ENCODE data around the gene UTP14C. TPM values are rescaled to one million over a fixed set of nuclear protein-coding genes. Genes with fewer than 3 reads are reported as not detected.
"Not testable (repeated sequence)": the region's sequence is repeated elsewhere in the genome, so short reads cannot be mapped to it uniquely, and the experiment has no call there.

The UTP14C gene
- polyA plus RNA-seq, 4 donors, result 30.6 to 37.3 (median 33.2) TPM

DNA sequence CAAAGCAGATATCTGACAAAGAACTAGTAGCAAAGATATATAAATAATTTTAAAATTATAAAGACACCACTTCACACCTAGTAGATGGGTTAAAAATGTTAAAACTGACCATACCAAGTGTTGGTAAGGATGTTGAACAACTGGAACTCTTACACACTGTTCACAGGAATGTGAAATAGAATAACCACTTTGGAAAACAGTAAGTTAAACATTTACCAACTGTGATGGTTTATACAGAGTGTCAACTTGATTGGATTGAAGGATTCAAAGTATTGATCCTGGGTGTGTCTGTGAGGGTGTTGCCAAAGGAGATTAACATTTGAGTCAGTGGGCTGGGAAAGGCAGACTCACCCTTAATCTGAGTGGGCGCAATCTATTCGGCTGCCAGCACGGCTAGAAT is 19.2 kb downstream of the UTP14C start:
- DNase-seq (ENCODE audit: low read depth in 4 of 4, low spot score in 2 of 4), result no peak

DNA sequence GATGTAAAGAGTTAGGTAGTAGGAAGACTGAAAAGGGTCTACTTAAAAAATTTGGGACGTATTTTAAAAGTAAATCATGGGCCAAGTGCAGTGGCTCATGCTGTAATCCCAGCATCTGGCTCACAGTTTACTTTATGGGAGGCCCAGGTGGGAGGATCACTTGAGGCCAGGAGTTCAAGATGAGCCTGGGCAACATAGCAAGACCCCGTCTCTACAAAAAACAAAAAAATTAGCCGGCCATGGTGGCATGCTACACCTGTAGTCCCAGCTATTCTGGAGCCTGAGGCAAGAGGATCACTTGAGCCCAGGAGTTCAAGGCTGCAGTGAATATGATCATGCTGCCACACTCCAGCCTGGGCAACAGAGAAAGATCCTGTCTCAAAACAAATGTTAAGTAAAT is 23.0 kb downstream of the UTP14C start:
- no peak for DNase-seq (ENCODE audit: low read depth in 4 of 4, low spot score in 2 of 4)

DNA sequence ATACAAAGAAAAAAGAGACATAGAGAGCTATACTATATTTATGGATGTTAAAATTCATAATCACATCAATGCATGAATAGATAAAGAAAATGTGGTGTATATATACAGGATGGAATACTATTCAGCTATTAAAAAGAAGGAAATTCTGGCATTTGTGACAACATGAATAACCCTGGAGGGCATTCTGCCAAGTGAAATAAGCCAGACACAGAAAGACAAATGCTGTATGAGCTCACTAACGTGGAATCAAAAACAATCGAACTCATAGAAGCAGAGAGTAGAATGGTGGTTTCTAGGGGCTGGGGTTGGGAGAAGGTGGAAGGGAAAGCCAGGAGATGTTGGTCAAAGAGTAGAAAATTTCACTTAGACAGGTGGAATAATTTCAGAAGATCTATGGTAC is 24.0 kb downstream of the UTP14C start:
- no peak for DNase-seq (ENCODE audit: low read depth in 4 of 4, low spot score in 2 of 4)

DNA sequence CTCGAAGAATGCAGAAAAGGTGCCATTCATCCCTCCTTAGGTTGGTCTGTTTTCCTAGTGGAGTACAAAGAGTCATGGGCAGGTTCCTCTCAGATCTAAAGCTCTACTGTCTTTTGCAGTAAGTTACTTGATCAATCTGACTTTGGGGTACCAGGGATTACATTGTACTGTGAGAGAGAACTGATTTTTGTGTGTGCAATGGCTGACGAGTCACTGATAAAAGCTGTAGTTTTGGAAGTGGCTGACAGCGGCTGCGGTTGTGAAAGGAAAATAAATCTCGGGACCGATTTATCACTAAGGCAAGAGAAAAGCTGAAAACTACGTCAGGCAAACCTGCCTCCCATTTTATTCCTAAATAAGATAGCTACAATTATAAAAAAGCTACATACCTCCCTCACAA is 26.9 kb downstream of the UTP14C start:
- no peak for DNase-seq (ENCODE audit: low read depth in 4 of 4, low spot score in 2 of 4)

DNA sequence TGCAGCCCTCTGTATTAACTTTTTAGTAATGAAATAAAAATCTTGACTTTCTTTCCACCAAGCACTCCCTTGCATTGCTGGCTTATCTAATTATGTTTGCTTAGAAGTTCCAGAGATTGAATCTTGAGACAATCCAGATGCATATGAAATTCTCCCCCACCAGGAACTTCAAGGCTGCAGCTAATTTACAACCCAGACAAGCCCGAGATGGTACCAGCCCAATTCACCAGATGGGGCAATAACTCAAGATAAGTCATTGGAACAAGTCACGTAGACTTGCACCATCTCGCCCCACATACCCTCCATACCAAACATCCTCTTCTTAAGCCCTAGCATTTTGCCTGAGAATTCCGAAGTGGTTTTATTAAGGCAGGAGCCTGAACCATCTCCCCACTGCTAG is 29.0 kb downstream of the UTP14C start:
- no peak for DNase-seq (ENCODE audit: low read depth in 4 of 4, low spot score in 2 of 4)

DNA sequence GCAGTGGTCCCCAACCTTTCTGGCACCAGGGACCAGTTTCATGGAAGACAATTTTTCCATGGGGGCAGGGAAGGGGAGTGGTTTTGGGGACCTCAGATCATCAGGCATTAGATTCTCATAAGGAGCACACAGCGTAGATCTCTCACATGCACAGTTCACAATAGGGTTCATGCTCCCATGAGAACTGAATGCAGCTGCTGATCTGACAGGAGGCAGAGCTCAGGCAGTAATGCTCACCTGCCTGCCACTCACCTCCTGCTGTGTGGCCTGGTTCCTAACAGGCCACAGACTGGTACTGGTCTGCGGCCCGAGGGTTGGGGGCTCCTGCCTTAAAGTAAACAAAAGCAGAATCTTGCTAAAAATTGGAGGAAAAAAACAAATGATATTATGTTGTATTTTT is 36.6 kb downstream of the UTP14C start:
- not testable (repeated sequence) for DNase-seq (ENCODE audit: low read depth in 4 of 4, low spot score in 2 of 4)

DNA sequence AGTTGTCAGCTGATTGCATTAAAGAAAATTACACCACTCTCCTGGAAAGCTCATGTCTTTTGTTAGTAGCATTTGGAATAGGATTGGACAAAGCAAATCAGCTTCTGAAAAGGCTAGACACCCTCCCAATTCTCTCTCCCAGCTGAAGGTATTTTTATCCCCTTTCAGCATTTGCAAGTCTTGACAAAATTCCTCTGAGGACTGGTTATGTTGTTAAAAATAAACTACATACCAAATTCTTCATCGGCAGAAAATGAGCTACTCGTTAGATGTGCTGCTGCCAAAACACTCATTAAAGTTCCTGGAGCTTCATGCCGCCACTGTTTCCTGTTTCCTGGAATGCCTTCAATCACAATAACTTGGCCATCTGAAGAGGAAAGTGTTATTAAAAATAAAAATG is 37.1 kb downstream of the UTP14C start:
- no peak for DNase-seq (ENCODE audit: low read depth in 4 of 4, low spot score in 2 of 4)

DNA sequence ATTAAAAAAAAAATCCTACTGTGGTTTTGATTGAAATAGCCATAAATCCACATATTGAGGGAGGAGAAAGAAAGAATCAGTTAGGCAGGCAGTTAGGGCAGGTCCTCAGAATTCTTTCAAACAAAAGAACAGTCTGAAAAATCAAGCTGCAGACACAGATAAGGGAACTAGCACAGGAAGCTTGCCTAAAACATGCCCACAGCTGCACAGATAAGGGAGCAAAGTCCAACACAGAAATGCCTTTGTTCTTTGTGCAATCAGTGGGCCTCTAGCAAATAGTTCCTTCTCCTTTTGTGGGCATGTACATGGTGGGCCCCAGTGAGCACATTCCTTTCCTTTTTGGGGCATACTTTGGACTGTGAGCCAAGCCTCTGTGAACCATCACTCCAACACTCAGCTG is 42.7 kb downstream of the UTP14C start:
- DNase-seq (ENCODE audit: low read depth in 4 of 4, low spot score in 2 of 4), result no peak

DNA sequence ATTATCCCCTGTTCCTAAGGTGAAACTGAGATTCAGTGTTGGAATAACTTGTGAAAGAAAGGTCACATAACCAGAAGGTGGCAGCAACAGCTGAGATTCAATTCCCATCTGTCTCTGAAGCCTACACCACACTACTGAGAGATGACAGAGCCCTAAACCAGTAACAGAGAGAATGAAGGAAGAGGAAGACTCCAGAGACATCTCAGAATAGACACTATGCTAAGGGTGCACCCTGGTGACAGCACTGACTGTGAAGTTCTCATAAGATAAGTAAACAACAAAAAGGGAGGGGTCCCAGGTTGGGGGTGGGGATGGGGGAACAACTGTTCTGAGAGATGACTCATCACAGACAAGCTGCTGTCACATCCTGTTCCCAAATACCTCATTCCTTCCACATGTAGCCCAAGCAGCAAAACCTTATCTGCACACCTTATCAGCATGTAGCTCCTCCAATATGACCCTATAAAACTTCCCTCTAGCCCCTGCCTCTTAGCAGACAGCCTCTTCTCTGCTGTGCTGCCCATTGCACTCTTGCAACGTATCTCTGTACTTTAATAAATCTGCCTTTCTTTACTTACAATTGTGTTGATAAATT is 46.5 kb downstream of the UTP14C start:
- no peak for DNase-seq (ENCODE audit: low read depth in 4 of 4, low spot score in 2 of 4)

Other genes starting within 250 kb of the UTP14C start
- gene DHRS12, start 220.5 kb upstream of the UTP14C start, polyA plus RNA-seq (ENCODE audit: insufficient read length in 4 of 4), result 10 to 100 TPM; 20.3 to 21.9 (median 21.0) TPM
- under 1 TPM in 3 of 4 donors, not detected in 1; 0.20 to 0.66 (median 0.63) TPM for gene TMEM272, start 179.5 kb upstream of the UTP14C start, polyA plus RNA-seq (ENCODE audit: insufficient read length in 4 of 4)
- gene CCDC70, start 162.7 kb upstream of the UTP14C start, polyA plus RNA-seq (ENCODE audit: insufficient read length in 4 of 4), result not detected
- gene ATP7B, start 13.2 kb upstream of the UTP14C start, polyA plus RNA-seq (ENCODE audit: insufficient read length in 4 of 4), result 10 to 100 TPM; 15.5 to 22.6 (median 18.8) TPM
- gene ALG11, start 12.3 kb upstream of the UTP14C start, polyA plus RNA-seq (ENCODE audit: insufficient read length in 4 of 4), result 10 to 100 TPM; 23.3 to 34.1 (median 31.2) TPM
- 1 to 10 TPM; 2.4 to 6.7 (median 4.1) TPM for gene NEK5, start 104.4 kb downstream of the UTP14C start, polyA plus RNA-seq (ENCODE audit: insufficient read length in 4 of 4)
- 10 to 100 TPM; 21.1 to 47.7 (median 29.1) TPM for gene NEK3, start 134.9 kb downstream of the UTP14C start, polyA plus RNA-seq (ENCODE audit: insufficient read length in 4 of 4)

Data from left renal cortex interstitium (tissue), 4 donors.